GM18907 (cell line): Measurements from ENCODE around the gene RBMS3.
"Not testable (repeated sequence)": the region's sequence is repeated elsewhere in the genome, so short reads cannot be mapped to it uniquely, and the experiment has no call there.

Experiments
- ATAC-seq: cut with Tn5 transposase; IDR thresholded peaks from one replicate; pipeline ENCODE4 v1.9.1; 2021; ENCODE audit warnings: mild to moderate bottlenecking, moderate library complexity; ENCODE audit not compliant: unreplicated experiment

The RBMS3 gene

GRCh38 chr3:29337565-29337964 is 56.7 kb downstream of the RBMS3 start:
- no peak for ATAC-seq

DNA sequence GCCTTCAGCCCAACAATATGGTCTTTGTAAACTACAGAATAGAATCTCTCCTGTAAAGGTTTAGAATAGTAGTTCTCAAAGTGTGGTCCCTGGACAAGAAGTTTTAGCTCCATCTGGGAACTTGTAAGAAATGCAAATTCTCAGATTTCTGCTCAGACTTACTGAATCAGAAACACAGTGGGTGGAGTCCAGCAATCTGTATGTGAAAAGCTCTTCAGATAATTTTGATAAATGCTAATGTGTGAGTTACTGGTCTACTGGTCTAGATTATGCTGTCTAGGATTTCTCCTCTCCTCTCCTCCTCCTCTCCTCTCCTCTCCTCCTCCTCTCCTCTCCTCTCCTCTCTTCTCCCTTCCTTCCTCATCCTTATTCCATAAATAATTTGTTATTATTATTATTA is 57.5 kb downstream of the RBMS3 start:
- ATAC-seq: no peak

DNA sequence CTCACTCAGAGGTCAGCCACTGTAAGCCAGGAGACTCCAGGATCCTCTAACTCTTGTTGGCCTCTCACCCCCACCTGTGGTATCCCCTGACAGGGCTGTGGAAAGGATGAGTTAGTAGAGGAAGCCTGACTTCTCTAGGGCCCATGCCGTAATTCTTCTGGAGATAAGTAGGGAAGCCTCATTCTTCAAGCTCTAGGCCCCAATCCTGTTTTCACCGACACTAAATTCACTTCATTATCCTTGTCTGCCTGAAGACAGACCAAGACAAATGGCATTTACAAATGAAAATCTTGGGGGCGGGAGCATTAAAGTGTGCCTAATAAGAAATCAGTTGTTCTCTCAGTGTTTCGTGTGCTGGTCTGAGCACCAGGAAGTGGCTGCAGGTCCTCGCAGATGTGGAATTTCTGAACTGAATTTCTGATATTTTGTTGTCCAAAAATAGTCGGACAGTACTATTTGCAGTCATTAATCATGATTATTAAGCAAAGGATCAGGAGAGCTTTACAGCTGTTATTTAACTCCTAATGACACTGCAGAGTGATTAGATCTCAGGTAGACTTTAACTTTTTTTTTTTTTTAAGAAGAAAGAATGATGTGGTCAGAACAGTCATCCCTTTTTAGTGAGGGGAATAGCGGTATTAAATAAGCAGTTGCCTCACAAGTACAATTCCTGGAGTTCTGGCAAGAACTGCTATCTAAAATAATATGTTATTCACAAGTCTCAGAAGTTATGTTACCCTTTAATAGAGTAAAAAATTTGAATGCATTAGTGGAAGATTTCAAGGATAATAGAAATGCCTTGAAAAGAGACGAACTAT is 58.4 kb downstream of the RBMS3 start:
- no peak for ATAC-seq

GRCh38 chr3:29344154-29344553 is 63.3 kb downstream of the RBMS3 start:
- ATAC-seq: no peak

GRCh38 chr3:29344935-29345334 is 64.1 kb downstream of the RBMS3 start:
- no peak for ATAC-seq

- ATAC-seq: no peak
Observed at GRCh38 chr3:29345516-29346300, 64.8 kb downstream of the RBMS3 start.

DNA sequence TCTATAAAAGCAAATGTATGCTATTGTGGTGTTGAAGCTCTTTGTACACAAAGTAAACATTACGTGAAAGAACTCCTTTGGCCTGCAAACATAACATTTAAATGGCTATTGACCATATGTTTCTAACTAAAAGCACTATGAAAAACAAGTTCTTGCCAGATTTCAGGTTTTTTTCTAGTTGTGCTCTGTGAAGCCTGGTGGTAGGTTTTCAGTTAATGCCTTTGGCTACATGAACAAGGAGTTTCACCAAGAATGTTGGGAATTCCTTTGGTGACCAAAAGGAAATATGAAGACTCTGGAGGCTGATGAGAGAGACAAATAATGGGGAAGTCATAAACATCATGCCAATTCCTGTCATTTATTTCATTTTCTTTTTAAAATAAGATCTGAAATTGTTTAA is 66.0 kb downstream of the RBMS3 start:
- no peak for ATAC-seq

GRCh38 chr3:29347412-29347811 is 66.5 kb downstream of the RBMS3 start:
- no peak for ATAC-seq

GRCh38 chr3:29348316-29348715 is 67.4 kb downstream of the RBMS3 start:
- no peak for ATAC-seq

- no peak for ATAC-seq
Observed at GRCh38 chr3:29349049-29349448, 68.2 kb downstream of the RBMS3 start.

- ATAC-seq: no peak
Observed at GRCh38 chr3:29353807-29354206, 72.9 kb downstream of the RBMS3 start.

DNA sequence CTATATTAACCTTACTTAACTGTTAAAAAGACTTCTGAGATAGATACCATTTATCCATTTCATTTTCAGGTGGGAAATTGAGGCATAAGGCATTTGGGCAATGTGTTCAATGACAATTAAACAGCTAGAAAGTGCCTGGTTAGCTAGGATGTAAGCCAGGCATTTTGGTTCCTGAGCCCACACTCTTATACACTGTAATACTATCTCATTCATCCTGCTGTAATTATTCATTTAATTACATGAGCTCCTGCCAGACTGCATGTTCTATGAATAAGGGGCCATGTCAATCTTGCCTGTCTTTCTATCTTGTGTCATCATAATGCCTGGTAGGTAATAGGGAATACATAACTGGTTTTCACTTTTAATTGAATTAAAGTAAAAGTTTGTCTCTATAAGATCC is 74.0 kb downstream of the RBMS3 start:
- no peak for ATAC-seq

- no peak for ATAC-seq
Observed at GRCh38 chr3:29356062-29356461, 75.2 kb downstream of the RBMS3 start.

- not testable (repeated sequence) for ATAC-seq
Observed at GRCh38 chr3:29360289-29360688, 79.4 kb downstream of the RBMS3 start.

DNA sequence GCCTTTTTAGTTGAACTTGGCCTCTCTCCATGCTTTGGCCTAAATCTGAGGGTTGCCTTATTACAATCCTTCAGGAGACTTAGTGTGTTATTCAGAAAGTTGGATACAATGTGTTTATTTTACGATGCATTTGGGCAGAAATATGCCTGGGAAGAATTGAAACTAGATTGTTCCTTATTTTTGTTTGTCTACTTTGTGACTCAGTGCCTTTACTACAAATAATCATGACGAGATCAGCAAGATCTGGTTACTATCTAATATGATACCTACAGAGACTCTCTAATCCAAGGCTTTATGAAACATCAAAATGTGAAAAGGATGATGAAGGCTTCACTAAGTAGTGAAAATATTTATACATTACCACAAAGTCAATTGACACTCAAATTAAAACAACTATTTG is 82.2 kb downstream of the RBMS3 start:
- ATAC-seq: no peak

GRCh38 chr3:29370021-29370420 is 89.2 kb downstream of the RBMS3 start:
- no peak for ATAC-seq

DNA sequence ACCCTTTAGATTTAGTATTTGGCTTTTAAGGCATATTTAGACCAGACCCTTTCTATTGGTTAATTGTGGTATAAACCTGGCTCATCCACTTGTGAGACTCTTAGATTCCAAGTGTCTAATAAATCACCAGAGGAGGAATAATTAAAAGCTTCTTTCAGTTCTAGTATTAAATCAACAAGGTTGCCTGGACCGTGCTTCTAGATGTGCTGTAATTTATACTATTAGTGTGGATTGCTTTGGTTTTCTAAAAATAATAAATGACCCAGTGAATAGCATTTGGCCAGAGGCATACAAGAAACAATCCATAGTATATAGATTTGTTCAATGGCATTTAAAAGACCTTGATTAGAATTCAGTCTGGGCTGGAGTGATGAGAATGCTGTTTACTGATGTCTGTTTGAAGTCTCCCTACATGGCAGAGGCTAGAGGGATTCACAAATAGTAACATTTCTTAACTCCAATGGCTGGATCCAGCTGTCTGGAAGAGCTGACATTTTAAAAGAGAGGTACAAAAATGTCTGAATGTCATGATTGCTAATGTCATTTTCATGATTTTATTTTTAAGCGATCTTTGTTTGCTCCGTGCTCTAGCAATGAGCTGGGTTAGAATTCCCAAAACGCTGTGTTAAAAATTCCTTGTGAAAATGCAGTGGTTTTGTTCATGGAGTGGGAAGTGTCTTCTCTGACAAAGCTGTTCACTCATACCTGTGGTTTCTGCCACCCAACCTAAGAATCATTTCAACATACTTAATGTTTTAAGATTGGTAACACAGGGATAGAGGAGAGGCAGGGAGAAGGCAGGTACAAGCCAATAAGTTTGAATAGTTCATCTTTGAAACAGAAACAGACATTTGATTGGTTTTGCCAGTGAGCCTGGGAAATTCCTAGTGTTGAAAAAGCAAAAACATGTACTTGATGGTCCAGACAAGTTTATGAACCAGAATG is 89.9 kb downstream of the RBMS3 start:
- ATAC-seq: no peak

- no peak for ATAC-seq
Observed at GRCh38 chr3:29373131-29373680, 92.3 kb downstream of the RBMS3 start.

- ATAC-seq: no peak
Observed at GRCh38 chr3:29374226-29374625, 93.4 kb downstream of the RBMS3 start.

GRCh38 chr3:29379097-29379496 is 98.2 kb downstream of the RBMS3 start:
- ATAC-seq: no peak

GRCh38 chr3:29381595-29381994 is 100.7 kb downstream of the RBMS3 start:
- ATAC-seq: no peak
